DMS53 (cell line): Measurements from ENCODE around the gene SLF2.

Experiments
- DNase-seq: peaks from one replicate; lab custom pipeline; 2025; lab: John Stamatoyannopoulos, UW

The SLF2 gene

GRCh38 chr10:100899171-100899570 is 13.6 kb upstream of the SLF2 start:
- no peak for DNase-seq

- no peak for DNase-seq
Measured at GRCh38 chr10:100901051-100901450, 11.7 kb upstream of the SLF2 start.

- no peak for DNase-seq
Measured at GRCh38 chr10:100902622-100903021, 10.1 kb upstream of the SLF2 start.

GRCh38 chr10:100904917-100905316 is 7.8 kb upstream of the SLF2 start:
- DNase-seq, result no peak

- DNase-seq, result no peak
Measured at GRCh38 chr10:100907175-100907574, 5.6 kb upstream of the SLF2 start.

- DNase-seq, result no peak
Measured at GRCh38 chr10:100907773-100908363, 4.9 kb upstream of the SLF2 start.

- DNase-seq, result no peak
Measured at GRCh38 chr10:100908378-100908777, 4.4 kb upstream of the SLF2 start.

- DNase-seq, result no peak
Measured at GRCh38 chr10:100909501-100910263, 3.1 kb upstream of the SLF2 start.

GRCh38 chr10:100911472-100911871 is 1.3 kb upstream of the SLF2 start:
- DNase-seq, result no peak

GRCh38 chr10:100912013-100912604 is 654 bp upstream of the SLF2 start:
- DNase-seq, result peak; percentile 70

GRCh38 chr10:100913470-100913865 is 705 bp downstream of the SLF2 start:
- DNase-seq, result no peak

GRCh38 chr10:100917071-100917470 is 4.3 kb downstream of the SLF2 start:
- DNase-seq, result no peak

- DNase-seq, result no peak
Measured at GRCh38 chr10:100923580-100923979, 10.8 kb downstream of the SLF2 start.

- no peak for DNase-seq
Measured at GRCh38 chr10:100927266-100927665, 14.5 kb downstream of the SLF2 start.

- no peak for DNase-seq
Measured at GRCh38 chr10:100928039-100928438, 15.3 kb downstream of the SLF2 start.

- no peak for DNase-seq
Measured at GRCh38 chr10:100930368-100930767, 17.6 kb downstream of the SLF2 start.

- peak; percentile 44 for DNase-seq
Measured at GRCh38 chr10:100934084-100934659, 21.4 kb downstream of the SLF2 start.

GRCh38 chr10:100939763-100940344 is 27.1 kb downstream of the SLF2 start:
- DNase-seq, result no peak

- DNase-seq, result no peak
Measured at GRCh38 chr10:100942229-100942628, 29.5 kb downstream of the SLF2 start.

GRCh38 chr10:100943508-100943907 is 30.7 kb downstream of the SLF2 start:
- DNase-seq, result no peak

GRCh38 chr10:100945754-100946153 is 33.0 kb downstream of the SLF2 start:
- DNase-seq, result no peak

GRCh38 chr10:100948916-100949315 is 36.2 kb downstream of the SLF2 start:
- DNase-seq, result no peak

- DNase-seq, result no peak
Measured at GRCh38 chr10:100960251-100960650, 47.5 kb downstream of the SLF2 start.
